Common myeloid progenitor, CD34-positive (primary cell): ENCODE data around the gene OSBPL6.

Source experiments
- CTCF ChIA-PET: fragments of 350-600 bp; sonication (Branson Sonifier 250); formaldehyde crosslinking; loops from one replicate; lab custom pipeline; 2021; ENCODE audit warnings: antibody characterized with exemption; lab: Charles Lee
- POLR2A ChIA-PET: fragments of 350-600 bp; sonication (Branson Sonifier 250); formaldehyde crosslinking; loops from one replicate; lab custom pipeline; 2021; ENCODE audit warnings: antibody characterized with exemption; lab: Charles Lee
- DNase-seq, 3 donors: peaks; one replicate each; pipeline versions ENCODE4 v3.0.0 to v3.0.0-alpha.2; 2013
- H3K27ac ChIP-seq, 2 experiments: 1 replicate in 1 of 2; 2 replicates in 1 of 2; pipeline ENCODE4 v1.7.0; 2013; ENCODE audit warnings: inconsistent platforms in 2 of 2, low read length in 2 of 2, mild to moderate bottlenecking in 2 of 2, low read depth in 1 of 2, moderate library complexity in 1 of 2; ENCODE audit not compliant: severe bottlenecking in 2 of 2, insufficient read depth in 1 of 2, poor library complexity in 1 of 2
- H3K27me3 ChIP-seq, 5 experiments: replicated peaks in 2 of 5; 1 replicate in 3 of 5; 2 replicates in 2 of 5; pipeline versions ENCODE4 v1.6.1 to v1.7.0; 2013; ENCODE audit warnings: low read length in 4 of 5, mild to moderate bottlenecking in 2 of 5, moderate library complexity in 2 of 5, inconsistent platforms in 1 of 5; ENCODE audit not compliant: insufficient read depth in 5 of 5, control insufficient read depth in 4 of 5
- H3K36me3 ChIP-seq, 4 experiments: 1 replicate in 2 of 4; 2 replicates in 2 of 4; pipeline versions ENCODE4 v1.6.1 to v1.7.0; 2013; ENCODE audit warnings: low read length in 3 of 4, control low read depth in 1 of 4, mild to moderate bottlenecking in 1 of 4; ENCODE audit not compliant: control insufficient read depth in 4 of 4, insufficient read depth in 4 of 4
- H3K4me1 ChIP-seq, 4 experiments: 1 replicate in 3 of 4; 2 replicates in 1 of 4; pipeline versions ENCODE4 v1.6.1 to v1.7.1; 2013; ENCODE audit warnings: low read length in 3 of 4, mild to moderate bottlenecking in 3 of 4, control low read depth in 1 of 4, inconsistent platforms in 1 of 4, moderate library complexity in 1 of 4; ENCODE audit not compliant: control insufficient read depth in 4 of 4, insufficient read depth in 4 of 4; ENCODE audit errors: control extremely low read depth in 1 of 4
- H3K4me3 ChIP-seq, 7 experiments: 1 replicate in 4 of 7; 2 replicates in 3 of 7; pipeline versions ENCODE4 v1.5.1 to v1.7.0; 2013; ENCODE audit warnings: mild to moderate bottlenecking in 7 of 7, low read length in 6 of 7, moderate library complexity in 6 of 7, inconsistent platforms in 2 of 7, low read depth in 2 of 7, control low read depth in 1 of 7; ENCODE audit not compliant: insufficient read depth in 4 of 7, control insufficient read depth in 1 of 7; ENCODE audit errors: extremely low read depth in 1 of 7
- H3K9me3 ChIP-seq, 5 experiments: 1 replicate in 4 of 5; 2 replicates in 1 of 5; pipeline versions ENCODE4 v1.6.1 to v1.7.1; 2013; ENCODE audit warnings: low read length in 4 of 5, mild to moderate bottlenecking in 2 of 5, inconsistent platforms in 1 of 5, low read depth in 1 of 5, moderate library complexity in 1 of 5; ENCODE audit not compliant: control insufficient read depth in 4 of 5, insufficient read depth in 2 of 5; ENCODE audit errors: control extremely low read depth in 1 of 5
- WGBS: methylation state at CpG from one replicate; pipeline ENCODE4 v1.1.5; 2013; ENCODE audit not compliant: insufficient coverage; 5-methylcytosine and 5-hydroxymethylcytosine counted together

OSBPL6 gene

GRCh38 chr2:178367344-178367743 lies 173.0 kb downstream of the OSBPL6 start:
- no peak overlapping the region for H3K27ac ChIP-seq
- ChIA-PET CTCF (no interaction called here), POLR2A (no interaction called here)
- no CpG with 5 or more reads among the region's 1 CpG for WGBS
- H3K36me3 ChIP-seq = no peaks in the 10 kb centered on the region
- H3K9me3 ChIP-seq = no peaks in the 10 kb centered on the region
- DNase-seq = no peak
- H3K4me3 ChIP-seq = no peak overlapping the region
- no peaks in the 10 kb centered on the region for H3K27me3 ChIP-seq
- H3K4me1 ChIP-seq = no peaks in the 10 kb centered on the region

DNA sequence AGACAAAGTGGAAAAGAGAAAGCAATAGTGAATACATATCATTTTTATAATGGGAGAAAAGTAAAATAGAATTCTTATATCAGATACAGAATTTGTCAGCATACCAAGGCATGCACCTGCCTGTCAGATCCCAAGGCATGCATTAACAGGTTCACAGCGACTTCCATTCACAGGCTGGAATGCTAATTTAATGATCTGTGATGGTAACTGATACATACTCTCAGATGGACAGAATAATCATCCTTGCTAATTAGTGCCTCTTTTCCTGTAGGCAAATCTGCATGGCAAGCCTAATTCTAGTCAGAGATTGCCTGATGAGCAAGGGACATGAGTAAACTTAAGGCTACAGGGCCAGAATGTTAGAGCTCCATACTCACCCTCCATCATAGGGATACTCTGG lies 180.6 kb downstream of the OSBPL6 start:
- POLR2A ChIA-PET = no interaction called here
- no peaks in the 10 kb centered on the region for H3K4me1 ChIP-seq
- H3K27ac ChIP-seq = no peak overlapping the region
- CTCF ChIA-PET = interaction anchor here (0.6 to 2.2 kb wide), 2 partner anchors 20 to 242 kb away, joined by 3 to 6 read pairs; no protein-coding TSS in a partner anchor
- H3K4me3 ChIP-seq = no peak overlapping the region
- 100% methylated on average over 1 of the region's 1 CpG for WGBS
- H3K36me3 ChIP-seq = no peaks in the 10 kb centered on the region
- no peak for DNase-seq
- no peaks in the 10 kb centered on the region for H3K27me3 ChIP-seq
- H3K9me3 ChIP-seq = peaks cover 0 to 4% (median 0%) of the 10 kb centered on the region in 5 experiments

DNA sequence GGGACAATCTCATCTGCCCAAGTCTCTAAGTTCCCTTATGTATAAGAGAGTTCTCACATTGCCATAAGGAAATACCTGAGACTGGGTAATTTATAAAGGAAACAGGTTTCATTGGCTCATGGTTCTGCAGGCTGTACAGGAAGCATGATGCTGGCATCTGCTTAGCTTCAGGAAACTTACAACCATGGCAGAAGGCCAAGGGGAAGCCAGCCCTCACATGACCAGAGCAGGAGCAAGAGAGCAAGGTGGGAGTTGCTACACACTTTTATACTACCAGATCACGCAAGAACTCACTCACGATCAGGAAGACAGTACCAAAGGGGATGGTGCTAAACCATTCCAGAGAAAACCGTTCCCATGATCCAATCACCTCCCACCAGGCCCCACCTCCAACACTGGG lies 182.7 kb downstream of the OSBPL6 start:
- POLR2A ChIA-PET = no interaction called here

DNA sequence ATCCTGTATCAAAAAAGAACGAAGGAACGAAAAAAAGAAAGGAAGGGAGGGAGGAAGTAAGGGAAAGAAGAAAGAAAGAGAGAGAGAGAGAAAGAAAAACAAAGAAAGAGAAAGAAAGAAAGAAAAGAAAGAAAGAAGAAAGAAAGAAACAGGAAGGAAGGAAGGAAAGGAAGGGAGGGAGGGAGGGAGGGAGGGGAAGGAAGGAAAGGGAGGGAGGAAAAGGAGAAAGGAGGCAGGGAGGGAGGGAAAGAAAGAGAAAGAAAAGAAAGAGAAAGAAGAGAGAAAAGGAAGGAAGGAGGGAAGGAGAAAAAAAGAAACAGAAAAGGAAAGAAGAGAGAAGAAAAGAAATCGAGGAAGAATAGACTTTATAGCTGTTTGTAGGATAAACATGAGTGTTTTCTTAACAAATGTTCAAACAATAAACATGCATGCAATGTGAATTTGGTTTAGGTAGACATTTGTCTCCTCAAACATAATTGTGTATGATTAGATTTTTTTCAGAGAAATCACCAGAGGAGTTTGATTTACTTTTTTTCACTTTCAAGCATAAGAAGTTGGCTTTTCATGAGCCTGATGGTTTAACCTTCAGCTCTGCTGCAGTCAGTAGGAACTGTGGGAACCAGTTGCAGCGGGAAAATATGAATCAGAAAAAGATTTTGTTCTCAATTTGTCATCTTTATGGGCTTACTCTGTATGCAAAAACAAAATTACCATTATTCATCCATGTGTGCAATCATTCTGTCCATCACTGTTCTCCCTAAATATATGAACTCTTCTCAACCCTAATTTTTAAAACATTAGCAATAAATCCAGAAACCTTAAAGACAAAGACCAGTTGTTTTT lies 185.1 kb downstream of the OSBPL6 start:
- DNase-seq = no peak
- Histone ChIP-seq H3K4me1 (no peaks in the 10 kb centered on the region), H3K4me3 (no peak overlapping the region), H3K27me3 (no peaks in the 10 kb centered on the region), H3K36me3 (no peaks in the 10 kb centered on the region), H3K9me3 (peaks cover 0 to 4% (median 0%) of the 10 kb centered on the region in 5 experiments), H3K27ac (no peak overlapping the region)
- 100% methylated on average over 3 of the region's 4 CpGs for WGBS
- POLR2A ChIA-PET = no interaction called here
- CTCF ChIA-PET = no interaction called here

More for the DNA sequence above, 182.7 kb downstream of the OSBPL6 start:
- Histone ChIP-seq H3K27me3 (no peaks in the 10 kb centered on the region), H3K9me3 (peaks cover 0 to 4% (median 0%) of the 10 kb centered on the region in 5 experiments), H3K4me1 (no peaks in the 10 kb centered on the region), H3K4me3 (no peak overlapping the region), H3K36me3 (no peaks in the 10 kb centered on the region), H3K27ac (no peak overlapping the region)
- DNase-seq = peak in 1 of 3 donors; percentile 10
- WGBS = 100% methylated on average over 3 of the region's 3 CpGs
- CTCF ChIA-PET = interaction anchor here (1.5 kb wide), 1 partner anchor 18 kb away, joined by 4 read pairs; no protein-coding TSS in a partner anchor

DNA sequence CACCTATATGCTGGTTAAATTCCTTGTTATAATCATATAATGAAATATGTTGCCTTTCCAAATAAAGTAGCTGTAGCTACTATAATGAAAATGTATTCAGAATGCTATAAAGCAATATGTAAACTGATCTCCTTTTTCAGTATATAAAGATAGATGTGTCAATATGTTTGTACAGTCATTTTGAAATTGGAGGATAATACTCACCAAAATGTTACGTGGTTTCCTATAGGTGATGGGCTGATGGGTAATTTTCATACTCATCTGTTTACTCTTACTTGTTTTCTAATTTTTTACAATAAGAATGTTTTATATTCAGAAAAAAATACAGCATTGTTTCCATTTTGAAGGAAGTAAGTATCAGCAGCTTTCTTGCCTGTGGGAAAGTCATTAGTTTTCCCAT lies 186.5 kb downstream of the OSBPL6 start:
- no peak overlapping the region for H3K27ac ChIP-seq
- no peaks in the 10 kb centered on the region for H3K4me1 ChIP-seq
- peaks cover 0 to 4% (median 0%) of the 10 kb centered on the region in 5 experiments for H3K9me3 ChIP-seq
- H3K4me3 ChIP-seq = no peak overlapping the region
- H3K36me3 ChIP-seq = no peaks in the 10 kb centered on the region
- ChIA-PET POLR2A (no interaction called here), CTCF (interaction anchor here (1.1 kb wide), 1 partner anchor 21 kb away, joined by 3 read pairs; no protein-coding TSS in a partner anchor)
- DNase-seq = no peak
- no CpG with 5 or more reads among the region's 1 CpG for WGBS
- H3K27me3 ChIP-seq = no peaks in the 10 kb centered on the region

DNA sequence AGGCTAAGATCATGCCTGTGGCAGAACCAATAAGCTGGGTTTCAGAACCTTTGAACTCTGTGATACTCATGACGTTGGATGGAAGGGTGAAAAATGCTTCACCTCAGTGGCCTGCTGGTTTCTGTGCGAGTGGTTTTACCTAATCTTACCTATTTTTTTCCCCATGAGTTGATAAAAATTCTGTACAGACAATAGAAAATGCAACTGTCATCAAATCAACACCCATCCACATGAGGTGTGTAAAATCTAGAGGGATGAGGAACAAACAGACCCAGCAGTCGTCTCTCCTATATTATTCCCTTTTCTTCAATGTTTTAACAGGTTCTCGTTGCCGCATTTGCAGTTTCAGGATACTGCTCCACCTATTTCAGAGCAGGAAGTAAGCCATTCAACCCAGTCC lies 189.4 kb downstream of the OSBPL6 start:
- Histone ChIP-seq H3K27me3 (no peaks in the 10 kb centered on the region), H3K36me3 (no peaks in the 10 kb centered on the region), H3K4me1 (no peaks in the 10 kb centered on the region), H3K27ac (no peak overlapping the region), H3K4me3 (no peak overlapping the region), H3K9me3 (no peaks in the 10 kb centered on the region)
- WGBS = 97% methylated on average over 4 of the region's 5 CpGs
- CTCF ChIA-PET = interaction anchor here (1.6 kb wide), 1 partner anchor 36 kb away, joined by 3 read pairs; no protein-coding TSS in a partner anchor
- no peak for DNase-seq
- POLR2A ChIA-PET = no interaction called here

DNA sequence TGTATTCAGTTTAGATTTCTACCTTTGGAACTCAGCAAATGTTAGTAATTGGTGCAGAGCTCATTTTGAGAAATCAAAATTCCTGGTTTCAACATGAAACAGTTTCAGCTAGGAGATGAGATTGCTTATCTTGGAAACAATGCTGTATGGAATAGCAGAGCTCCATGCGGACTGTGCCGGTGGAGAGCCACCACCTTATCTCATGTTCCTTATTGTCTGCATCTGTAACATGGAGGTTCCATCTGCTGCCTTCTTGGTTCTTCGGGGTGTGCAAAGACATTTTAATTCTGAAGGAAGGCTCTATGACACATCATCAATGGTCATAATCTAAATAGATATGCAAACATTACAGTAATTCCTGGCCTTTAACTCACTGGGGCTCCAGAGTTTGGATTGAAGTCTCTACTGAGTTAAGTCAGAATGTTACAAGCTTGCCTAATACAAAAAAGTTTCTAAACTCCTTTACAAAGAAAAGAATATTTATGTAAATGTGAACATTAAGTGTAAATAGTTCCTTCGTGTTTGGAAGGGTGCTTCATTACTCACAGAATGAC lies 191.4 kb downstream of the OSBPL6 start:
- no peaks in the 10 kb centered on the region for H3K27me3 ChIP-seq
- H3K36me3 ChIP-seq = no peaks in the 10 kb centered on the region
- H3K27ac ChIP-seq = no peak overlapping the region
- 92% methylated on average over 2 of the region's 4 CpGs for WGBS
- no peaks in the 10 kb centered on the region for H3K4me1 ChIP-seq
- POLR2A ChIA-PET = no interaction called here
- H3K9me3 ChIP-seq = no peaks in the 10 kb centered on the region
- no peak for DNase-seq
- H3K4me3 ChIP-seq = no peak overlapping the region
- CTCF ChIA-PET = no interaction called here
